Measurements from ENCODE around the gene CDK17. TPM values are rescaled to one million over a fixed set of nuclear protein-coding genes. Genes with fewer than 3 reads are reported as not detected.

Gene CDK17
- total RNA-seq, 2 experiments from 2014 or later, result 28.4 to 29.0 TPM

DNA sequence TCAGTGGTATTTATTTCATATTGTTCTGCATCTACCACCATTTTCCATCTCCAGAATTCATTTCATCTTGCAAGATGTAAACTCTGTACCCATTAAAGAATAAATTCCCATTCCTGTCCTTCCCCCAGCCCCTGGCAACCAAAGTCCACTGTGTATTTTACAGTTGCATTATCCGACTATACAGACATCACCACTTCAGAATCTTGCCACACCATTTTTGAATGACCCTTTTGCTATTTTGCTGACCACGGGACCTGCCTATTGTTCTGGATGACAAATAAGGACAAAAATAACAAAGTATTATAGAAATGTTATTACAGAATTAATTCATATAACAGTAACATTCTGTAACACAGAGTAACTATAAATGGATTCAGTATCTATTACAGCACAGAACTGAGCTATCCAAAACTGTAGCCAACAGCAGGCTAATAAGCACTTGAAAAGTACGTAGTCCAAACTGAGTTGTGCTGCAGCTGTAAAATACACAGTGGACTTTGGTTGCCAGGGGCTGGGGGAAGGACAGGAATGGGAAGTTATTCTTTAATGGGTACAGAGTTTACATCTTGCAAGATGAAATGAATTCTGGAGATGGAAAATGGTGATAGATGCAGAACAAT is 61.3 kb downstream of the CDK17 start:
- POLR2A ChIA-PET, result no interaction called here
- Mint-ChIP-seq H3K4me1 (ENCODE audit: low read depth) (peaks cover 54% of the 10 kb centered on the region), H3K27me3 (no peaks in the 10 kb centered on the region), H3K27ac (no peak overlapping the region), H3K36me3 (ENCODE audit: low read depth) (peaks cover 37% of the 10 kb centered on the region), H3K4me3 (no peak overlapping the region), H3K9me3 (peaks cover 16% of the 10 kb centered on the region)
- DNase-seq (no peak), ATAC-seq (no peak)
- TF ChIP-seq, protein P1, sequence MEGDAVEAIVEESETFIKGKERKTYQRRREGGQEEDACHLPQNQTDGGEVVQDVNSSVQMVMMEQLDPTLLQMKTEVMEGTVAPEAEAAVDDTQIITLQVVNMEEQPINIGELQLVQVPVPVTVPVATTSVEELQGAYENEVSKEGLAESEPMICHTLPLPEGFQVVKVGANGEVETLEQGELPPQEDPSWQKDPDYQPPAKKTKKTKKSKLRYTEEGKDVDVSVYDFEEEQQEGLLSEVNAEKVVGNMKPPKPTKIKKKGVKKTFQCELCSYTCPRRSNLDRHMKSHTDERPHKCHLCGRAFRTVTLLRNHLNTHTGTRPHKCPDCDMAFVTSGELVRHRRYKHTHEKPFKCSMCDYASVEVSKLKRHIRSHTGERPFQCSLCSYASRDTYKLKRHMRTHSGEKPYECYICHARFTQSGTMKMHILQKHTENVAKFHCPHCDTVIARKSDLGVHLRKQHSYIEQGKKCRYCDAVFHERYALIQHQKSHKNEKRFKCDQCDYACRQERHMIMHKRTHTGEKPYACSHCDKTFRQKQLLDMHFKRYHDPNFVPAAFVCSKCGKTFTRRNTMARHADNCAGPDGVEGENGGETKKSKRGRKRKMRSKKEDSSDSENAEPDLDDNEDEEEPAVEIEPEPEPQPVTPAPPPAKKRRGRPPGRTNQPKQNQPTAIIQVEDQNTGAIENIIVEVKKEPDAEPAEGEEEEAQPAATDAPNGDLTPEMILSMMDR (IDR thresholded peaks at IDR 0.05), result no peak
- intact Hi-C loops (cut with micrococcal nuclease), result loop anchor here (5.0 kb wide), 1 partner anchor 38 kb away; no protein-coding TSS in a partner anchor
- CTCF ChIA-PET, result interaction anchor here (1.8 kb wide), 1 partner anchor 8 kb away, joined by 5 read pairs; no protein-coding TSS in a partner anchor

DNA sequence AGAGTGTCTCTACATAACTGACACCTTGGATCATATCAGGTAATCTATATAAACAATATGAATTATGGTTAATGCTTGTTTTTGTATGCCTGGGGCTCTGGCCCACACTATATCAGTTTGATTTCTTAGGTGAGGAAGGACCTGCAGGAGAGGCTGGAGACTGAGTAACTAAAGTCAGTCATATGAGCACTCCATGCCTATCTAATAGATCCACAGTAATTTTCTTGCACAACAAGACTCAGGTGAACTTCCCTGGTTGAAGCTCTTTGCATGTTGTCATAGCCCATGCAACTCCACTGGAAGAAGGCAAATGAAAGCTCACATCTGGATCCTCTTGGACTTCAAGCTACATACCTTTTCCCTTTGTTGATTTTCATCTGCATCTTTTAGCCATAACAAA is 62.3 kb downstream of the CDK17 start:
- DNase-seq (no peak), ATAC-seq (no peak)
- intact Hi-C loops (cut with micrococcal nuclease), result loop anchor here (5.0 kb wide), 1 partner anchor 39 kb away; no protein-coding TSS in a partner anchor
- H3K27me3 Mint-ChIP-seq, result no peaks in the 10 kb centered on the region
- POLR2A ChIA-PET, result no interaction called here
- H3K4me3 Mint-ChIP-seq, result no peak overlapping the region
- peaks cover 30% of the 10 kb centered on the region for H3K36me3 Mint-ChIP-seq (ENCODE audit: low read depth)
- peaks cover 48% of the 10 kb centered on the region for H3K4me1 Mint-ChIP-seq (ENCODE audit: low read depth)
- H3K9me3 Mint-ChIP-seq, result peaks cover 8% of the 10 kb centered on the region
- TF ChIP-seq, protein P1 (IDR thresholded peaks at IDR 0.05), result no peak
- no peak overlapping the region for H3K27ac Mint-ChIP-seq
- CTCF ChIA-PET, result interaction anchor here (1.8 kb wide), 1 partner anchor 9 kb away, joined by 5 read pairs; no protein-coding TSS in a partner anchor

DNA sequence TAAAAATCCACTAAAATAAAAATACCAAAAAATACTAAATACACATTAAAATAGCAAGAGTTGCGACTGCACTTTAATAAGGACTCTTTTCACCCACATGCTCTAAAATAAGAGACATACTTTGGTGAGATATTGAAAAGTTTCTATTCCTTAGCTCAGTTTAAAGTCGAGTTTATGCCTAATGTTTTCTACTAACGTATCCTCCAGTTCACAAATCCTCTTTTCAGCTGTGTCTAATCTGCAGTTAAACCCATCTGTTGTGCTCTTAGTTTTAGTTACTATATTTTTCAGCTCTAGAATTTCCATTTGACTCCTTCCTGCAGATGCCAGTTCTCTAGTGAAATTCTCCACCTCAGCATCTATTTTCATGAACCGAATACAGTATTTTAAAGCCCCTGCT is 63.8 kb downstream of the CDK17 start:
- H3K36me3 Mint-ChIP-seq (ENCODE audit: low read depth), result peaks cover 29% of the 10 kb centered on the region
- DNase-seq, result no peak
- intact Hi-C loops (cut with micrococcal nuclease), result loop anchor here (5.0 kb wide), 1 partner anchor 41 kb away; no protein-coding TSS in a partner anchor
- ChIA-PET POLR2A (interaction anchor here (1.1 to 1.3 kb wide), 2 partner anchors 10 to 12 kb away, joined by 3 read pairs; no protein-coding TSS in a partner anchor), CTCF (interaction anchor here (1.2 to 1.5 kb wide), 3 partner anchors 12 to 24 kb away, joined by 3 read pairs; no protein-coding TSS in a partner anchor)
- H3K27me3 Mint-ChIP-seq, result no peaks in the 10 kb centered on the region
- peaks cover 46% of the 10 kb centered on the region for H3K4me1 Mint-ChIP-seq (ENCODE audit: low read depth)
- H3K27ac Mint-ChIP-seq, result no peak overlapping the region
- TF ChIP-seq, protein P1 (IDR thresholded peaks at IDR 0.05), result no peak
- H3K9me3 Mint-ChIP-seq, result peaks cover 8% of the 10 kb centered on the region
- H3K4me3 Mint-ChIP-seq, result no peak overlapping the region
- no peak for ATAC-seq

DNA sequence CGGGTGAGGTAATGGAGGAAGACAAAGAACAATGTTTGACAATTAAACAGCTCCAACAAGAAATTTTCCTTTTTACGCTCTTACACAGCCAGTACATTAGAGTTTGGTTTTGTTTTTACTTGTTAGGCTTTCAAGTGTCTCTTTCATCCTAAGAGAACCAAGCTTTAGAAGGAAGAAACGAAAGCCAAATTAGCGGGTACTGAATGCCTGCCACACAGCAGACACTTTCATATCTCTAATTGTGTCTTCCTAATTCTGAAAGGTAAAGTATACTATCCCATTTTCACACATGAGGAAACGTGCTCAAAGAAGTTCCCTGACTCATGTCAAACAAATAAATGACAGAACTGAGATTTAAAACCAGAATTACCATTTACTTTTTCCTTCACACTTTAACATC is 65.0 kb downstream of the CDK17 start:
- Mint-ChIP-seq H3K9me3 (peaks cover 8% of the 10 kb centered on the region), H3K4me1 (ENCODE audit: low read depth) (peaks cover 43% of the 10 kb centered on the region), H3K27me3 (no peaks in the 10 kb centered on the region), H3K4me3 (peak overlapping the region; percentile 52), H3K27ac (peak overlapping the region; percentile 58), H3K36me3 (ENCODE audit: low read depth) (peaks cover 34% of the 10 kb centered on the region)
- CTCF ChIA-PET, result interaction anchor here (1.0 to 1.5 kb wide), 3 partner anchors 9 to 21 kb away, joined by 3 read pairs; no protein-coding TSS in a partner anchor
- ATAC-seq (peak; percentile 76), DNase-seq (no peak)
- POLR2A ChIA-PET, result interaction anchor here (0.7 to 2.4 kb wide), 3 partner anchors 12 to 64 kb away, joined by 3 to 10 read pairs (median 3); partner anchors contain the start of gene CDK17
- TF ChIP-seq, protein P1 (IDR thresholded peaks at IDR 0.05), result no peak
- intact Hi-C loops (cut with micrococcal nuclease), result loop anchor here (5.0 kb wide), 1 partner anchor 42 kb away; no protein-coding TSS in a partner anchor

DNA sequence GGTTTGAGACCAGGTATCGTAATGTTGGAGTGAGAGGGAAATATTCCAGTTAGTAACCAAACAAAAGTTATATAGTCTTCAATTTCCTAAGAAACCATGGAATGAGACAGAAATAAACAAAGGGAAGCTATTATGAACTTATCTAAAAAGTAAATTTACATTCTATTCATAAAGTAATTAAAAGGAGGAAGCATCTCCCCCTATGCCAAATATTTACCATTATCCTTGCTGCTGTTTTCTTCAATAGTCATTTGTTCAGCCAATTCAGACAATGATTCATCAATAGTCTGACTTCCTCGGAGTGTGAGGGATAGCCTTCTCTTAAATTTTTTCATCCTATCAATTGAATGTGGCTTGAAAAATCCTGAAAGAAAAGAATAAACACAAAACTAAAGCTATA is 65.7 kb downstream of the CDK17 start:
- intact Hi-C loops (cut with micrococcal nuclease), result no loop called here
- peaks cover 47% of the 10 kb centered on the region for H3K4me1 Mint-ChIP-seq (ENCODE audit: low read depth)
- ChIA-PET CTCF (interaction anchor here (0.9 kb wide), 1 partner anchor 155 kb away, joined by 3 read pairs; the partner anchor contains the start of gene CFAP54), POLR2A (interaction anchor here (2.4 kb wide), 1 partner anchor 65 kb away, joined by 10 read pairs; the partner anchor contains the start of gene CDK17)
- TF ChIP-seq, protein P1 (IDR thresholded peaks at IDR 0.05), result no peak
- no peak for ATAC-seq
- peaks cover 38% of the 10 kb centered on the region for H3K36me3 Mint-ChIP-seq (ENCODE audit: low read depth)
- no peak overlapping the region for H3K4me3 Mint-ChIP-seq
- H3K9me3 Mint-ChIP-seq, result peaks cover 8% of the 10 kb centered on the region
- no peak for DNase-seq
- no peak overlapping the region for H3K27ac Mint-ChIP-seq
- H3K27me3 Mint-ChIP-seq, result no peaks in the 10 kb centered on the region

Data from activated CD8-positive, alpha-beta T cell treated with anti-CD3 and anti-CD28 coated beads for 36 hours (primary cell).